ENCODE measurements around the gene MACROD1. TPM values are rescaled to one million over a fixed set of nuclear protein-coding genes. Genes with fewer than 3 reads are reported as not detected.

MACROD1 gene
- polyA plus RNA-seq, 2 donors, result 25.6 to 75.6 TPM

GRCh38 chr11:64125676-64126075 lies 40.2 kb downstream of the MACROD1 start:
- Histone ChIP-seq H3K4me1 (ENCODE audit: control insufficient read depth in 2 of 2, insufficient read depth in 2 of 2, low read length in 1 of 2) (peaks cover 2 to 12% of the 10 kb centered on the region in 2 donors), H3K9me3 (ENCODE audit: control insufficient read depth in 2 of 2, insufficient read depth in 1 of 2, low read depth in 1 of 2, low read length in 1 of 2) (no peaks in the 10 kb centered on the region), H3K4me3 (ENCODE audit: low read depth in 1 of 2, low read length in 2 of 2) (no peak overlapping the region), H3K27ac (ENCODE audit: low read depth in 2 of 2, low read length in 1 of 2) (no peak overlapping the region), H3K27me3 (ENCODE audit: control insufficient read depth in 1 of 2, insufficient read depth in 2 of 2, low read length in 2 of 2) (no peaks in the 10 kb centered on the region), H3K36me3 (ENCODE audit: control insufficient read depth in 2 of 2, insufficient read depth in 2 of 2, low read length in 1 of 2) (peaks cover 0 to 2% of the 10 kb centered on the region in 2 donors)
- WGBS, 2 donors, result 72 to 78% methylated on average over 14 of the region's 14 CpGs

DNA sequence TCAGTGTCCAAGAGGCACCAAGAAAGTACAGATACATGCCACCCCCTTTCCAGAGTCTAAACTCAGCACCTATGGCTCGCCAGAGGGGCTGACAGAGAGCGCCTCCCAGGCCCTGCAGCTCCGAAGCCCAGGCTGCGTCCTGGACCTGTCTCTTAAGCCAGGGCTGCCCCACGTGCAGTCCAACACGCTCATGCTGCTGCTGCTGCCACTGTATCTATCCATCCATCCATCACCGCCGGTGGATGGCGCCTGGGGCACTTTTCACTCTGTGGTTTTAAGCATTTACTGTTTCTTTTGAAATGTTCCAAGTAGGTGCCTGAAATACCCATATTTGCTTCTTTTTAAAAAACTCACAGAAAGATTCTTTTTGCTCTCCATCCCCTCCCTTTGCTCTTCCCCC lies 41.8 kb downstream of the MACROD1 start:
- Histone ChIP-seq H3K9me3 (ENCODE audit: control insufficient read depth in 2 of 2, insufficient read depth in 1 of 2, low read depth in 1 of 2, low read length in 1 of 2) (no peaks in the 10 kb centered on the region), H3K36me3 (ENCODE audit: control insufficient read depth in 2 of 2, insufficient read depth in 2 of 2, low read length in 1 of 2) (peaks cover 0 to 2% of the 10 kb centered on the region in 2 donors), H3K4me1 (ENCODE audit: control insufficient read depth in 2 of 2, insufficient read depth in 2 of 2, low read length in 1 of 2) (peaks cover 2 to 13% of the 10 kb centered on the region in 2 donors), H3K4me3 (ENCODE audit: low read depth in 1 of 2, low read length in 2 of 2) (no peak overlapping the region), H3K27ac (ENCODE audit: low read depth in 2 of 2, low read length in 1 of 2) (no peak overlapping the region), H3K27me3 (ENCODE audit: control insufficient read depth in 1 of 2, insufficient read depth in 2 of 2, low read length in 2 of 2) (no peaks in the 10 kb centered on the region)
- 64 to 72% methylated on average over 9 of the region's 9 CpGs for WGBS, 2 donors

DNA sequence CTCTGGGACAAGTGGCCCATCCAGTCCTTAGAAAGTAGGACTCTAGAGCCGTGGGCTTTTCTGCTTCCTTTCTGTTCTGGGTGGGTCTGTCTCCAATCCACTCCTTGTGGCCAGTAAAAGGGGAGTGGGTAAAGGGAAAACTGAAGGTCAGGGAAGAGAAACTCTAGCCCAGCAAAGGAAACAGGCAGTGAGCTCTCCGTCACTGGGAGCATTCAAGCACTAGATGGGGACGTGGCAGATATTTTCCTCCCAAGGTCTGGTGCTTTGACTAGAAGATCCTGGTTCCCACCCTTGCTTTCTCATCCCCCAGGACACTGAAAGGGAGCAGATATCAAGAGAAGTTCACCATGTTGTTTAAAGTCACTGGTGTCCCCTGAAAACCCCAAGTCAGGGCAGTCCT lies 42.2 kb downstream of the MACROD1 start:
- WGBS, 2 donors, result 78 to 79% methylated on average over 3 of the region's 3 CpGs
- Histone ChIP-seq H3K9me3 (ENCODE audit: control insufficient read depth in 2 of 2, insufficient read depth in 1 of 2, low read depth in 1 of 2, low read length in 1 of 2) (no peaks in the 10 kb centered on the region), H3K27me3 (ENCODE audit: control insufficient read depth in 1 of 2, insufficient read depth in 2 of 2, low read length in 2 of 2) (no peaks in the 10 kb centered on the region), H3K36me3 (ENCODE audit: control insufficient read depth in 2 of 2, insufficient read depth in 2 of 2, low read length in 1 of 2) (peaks cover 0 to 2% of the 10 kb centered on the region in 2 donors), H3K4me3 (ENCODE audit: low read depth in 1 of 2, low read length in 2 of 2) (no peak overlapping the region), H3K27ac (ENCODE audit: low read depth in 2 of 2, low read length in 1 of 2) (no peak overlapping the region), H3K4me1 (ENCODE audit: control insufficient read depth in 2 of 2, insufficient read depth in 2 of 2, low read length in 1 of 2) (peaks cover 2 to 13% of the 10 kb centered on the region in 2 donors)

- Histone ChIP-seq H3K4me3 (ENCODE audit: low read depth in 1 of 2, low read length in 2 of 2) (no peak overlapping the region), H3K36me3 (ENCODE audit: control insufficient read depth in 2 of 2, insufficient read depth in 2 of 2, low read length in 1 of 2) (peaks cover 0 to 2% of the 10 kb centered on the region in 2 donors), H3K27ac (ENCODE audit: low read depth in 2 of 2, low read length in 1 of 2) (no peak overlapping the region), H3K4me1 (ENCODE audit: control insufficient read depth in 2 of 2, insufficient read depth in 2 of 2, low read length in 1 of 2) (peaks cover 2 to 13% of the 10 kb centered on the region in 2 donors), H3K27me3 (ENCODE audit: control insufficient read depth in 1 of 2, insufficient read depth in 2 of 2, low read length in 2 of 2) (no peaks in the 10 kb centered on the region), H3K9me3 (ENCODE audit: control insufficient read depth in 2 of 2, insufficient read depth in 1 of 2, low read depth in 1 of 2, low read length in 1 of 2) (no peaks in the 10 kb centered on the region)
- 45 to 53% methylated on average over 28 of the region's 28 CpGs for WGBS, 2 donors
Observed at GRCh38 chr11:64122411-64123410, 43.2 kb downstream of the MACROD1 start.

DNA sequence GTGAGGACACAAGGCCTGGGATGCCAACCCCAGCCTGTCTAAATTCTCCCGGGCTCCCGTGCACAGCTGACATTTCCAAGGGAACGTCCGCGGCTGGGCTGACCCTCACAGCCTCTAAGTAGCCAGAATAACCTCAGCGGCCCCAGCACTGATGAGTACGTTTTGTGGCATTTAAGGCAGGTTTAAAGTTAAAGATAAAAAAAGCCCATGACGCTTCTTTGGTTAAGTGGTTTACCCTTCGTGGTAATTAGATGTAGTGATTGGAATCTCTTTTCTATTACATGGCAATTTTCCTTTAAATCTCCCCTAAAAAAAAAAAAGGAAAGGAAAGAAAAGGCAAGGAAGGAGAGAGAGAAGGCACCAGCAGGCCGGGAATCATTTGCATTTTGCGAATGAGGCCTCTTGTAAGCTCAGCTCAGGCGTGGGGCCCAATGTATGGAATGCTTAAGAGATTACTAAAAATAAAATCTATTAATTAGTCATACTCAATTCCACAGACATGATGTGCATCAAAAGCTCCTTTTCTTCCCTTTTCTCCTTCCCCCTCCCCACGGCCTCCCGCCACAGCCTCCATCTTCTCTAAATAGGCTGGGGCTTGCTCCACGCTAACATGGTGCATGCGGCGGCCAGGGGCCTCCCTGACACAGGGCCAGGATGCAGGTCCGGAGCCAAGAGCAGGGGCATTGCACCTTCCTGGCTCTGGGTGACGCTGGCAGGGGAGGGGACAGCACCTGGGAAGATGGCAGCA lies 44.1 kb downstream of the MACROD1 start:
- no peaks in the 10 kb centered on the region for H3K27me3 ChIP-seq (ENCODE audit: control insufficient read depth in 1 of 2, insufficient read depth in 2 of 2, low read length in 2 of 2)
- H3K27ac ChIP-seq (ENCODE audit: low read depth in 2 of 2, low read length in 1 of 2), result no peak overlapping the region
- peaks cover 2 to 13% of the 10 kb centered on the region in 2 donors for H3K4me1 ChIP-seq (ENCODE audit: control insufficient read depth in 2 of 2, insufficient read depth in 2 of 2, low read length in 1 of 2)
- no peak overlapping the region for H3K4me3 ChIP-seq (ENCODE audit: low read depth in 1 of 2, low read length in 2 of 2)
- peaks cover 0 to 4% of the 10 kb centered on the region in 2 donors for H3K36me3 ChIP-seq (ENCODE audit: control insufficient read depth in 2 of 2, insufficient read depth in 2 of 2, low read length in 1 of 2)
- H3K9me3 ChIP-seq (ENCODE audit: control insufficient read depth in 2 of 2, insufficient read depth in 1 of 2, low read depth in 1 of 2, low read length in 1 of 2), result no peaks in the 10 kb centered on the region
- 70 to 79% methylated on average over 19 of the region's 19 CpGs for WGBS, 2 donors

GRCh38 chr11:64120951-64121569 lies 44.9 kb downstream of the MACROD1 start:
- Histone ChIP-seq H3K9me3 (ENCODE audit: control insufficient read depth in 2 of 2, insufficient read depth in 1 of 2, low read depth in 1 of 2, low read length in 1 of 2) (peaks cover 0 to 3% of the 10 kb centered on the region in 2 donors), H3K27ac (ENCODE audit: low read depth in 2 of 2, low read length in 1 of 2) (peak overlapping the region in 1 of 2 donors; percentile 51), H3K4me1 (ENCODE audit: control insufficient read depth in 2 of 2, insufficient read depth in 2 of 2, low read length in 1 of 2) (peaks cover 2 to 13% of the 10 kb centered on the region in 2 donors), H3K4me3 (ENCODE audit: low read depth in 1 of 2, low read length in 2 of 2) (no peak overlapping the region), H3K27me3 (ENCODE audit: control insufficient read depth in 1 of 2, insufficient read depth in 2 of 2, low read length in 2 of 2) (no peaks in the 10 kb centered on the region), H3K36me3 (ENCODE audit: control insufficient read depth in 2 of 2, insufficient read depth in 2 of 2, low read length in 1 of 2) (peaks cover 0 to 11% of the 10 kb centered on the region in 2 donors)
- 49% methylated on average over 13 of the region's 13 CpGs for WGBS, 2 donors

DNA sequence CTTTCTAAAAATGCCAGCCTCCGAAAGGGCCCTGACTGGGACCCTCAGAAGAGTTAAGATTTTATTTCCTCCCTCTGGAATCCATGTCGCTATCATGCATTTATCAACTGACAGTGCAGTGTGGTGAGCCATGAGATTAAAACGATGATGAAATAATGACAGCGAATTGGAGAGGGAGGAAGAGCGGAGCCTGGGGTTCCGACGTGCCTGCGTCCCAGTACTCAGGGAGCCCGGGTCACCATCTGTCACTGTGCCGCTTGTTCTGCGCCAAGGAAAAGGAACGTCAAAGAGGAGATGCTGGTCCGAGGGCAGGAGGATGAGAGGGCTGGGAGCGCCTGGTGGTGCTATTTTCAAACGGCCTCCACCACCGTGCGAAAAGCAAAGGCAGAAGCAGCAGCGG lies 46.2 kb downstream of the MACROD1 start:
- no peak overlapping the region for H3K4me3 ChIP-seq (ENCODE audit: low read depth in 1 of 2, low read length in 2 of 2)
- WGBS, 2 donors, result 93 to 95% methylated on average over 18 of the region's 18 CpGs
- no peaks in the 10 kb centered on the region for H3K27me3 ChIP-seq (ENCODE audit: control insufficient read depth in 1 of 2, insufficient read depth in 2 of 2, low read length in 2 of 2)
- H3K36me3 ChIP-seq (ENCODE audit: control insufficient read depth in 2 of 2, insufficient read depth in 2 of 2, low read length in 1 of 2), result peaks cover 0 to 9% of the 10 kb centered on the region in 2 donors
- peaks cover 2 to 13% of the 10 kb centered on the region in 2 donors for H3K4me1 ChIP-seq (ENCODE audit: control insufficient read depth in 2 of 2, insufficient read depth in 2 of 2, low read length in 1 of 2)
- H3K27ac ChIP-seq (ENCODE audit: low read depth in 2 of 2, low read length in 1 of 2), result no peak overlapping the region
- H3K9me3 ChIP-seq (ENCODE audit: control insufficient read depth in 2 of 2, insufficient read depth in 1 of 2, low read depth in 1 of 2, low read length in 1 of 2), result peaks cover 0 to 3% of the 10 kb centered on the region in 2 donors

DNA sequence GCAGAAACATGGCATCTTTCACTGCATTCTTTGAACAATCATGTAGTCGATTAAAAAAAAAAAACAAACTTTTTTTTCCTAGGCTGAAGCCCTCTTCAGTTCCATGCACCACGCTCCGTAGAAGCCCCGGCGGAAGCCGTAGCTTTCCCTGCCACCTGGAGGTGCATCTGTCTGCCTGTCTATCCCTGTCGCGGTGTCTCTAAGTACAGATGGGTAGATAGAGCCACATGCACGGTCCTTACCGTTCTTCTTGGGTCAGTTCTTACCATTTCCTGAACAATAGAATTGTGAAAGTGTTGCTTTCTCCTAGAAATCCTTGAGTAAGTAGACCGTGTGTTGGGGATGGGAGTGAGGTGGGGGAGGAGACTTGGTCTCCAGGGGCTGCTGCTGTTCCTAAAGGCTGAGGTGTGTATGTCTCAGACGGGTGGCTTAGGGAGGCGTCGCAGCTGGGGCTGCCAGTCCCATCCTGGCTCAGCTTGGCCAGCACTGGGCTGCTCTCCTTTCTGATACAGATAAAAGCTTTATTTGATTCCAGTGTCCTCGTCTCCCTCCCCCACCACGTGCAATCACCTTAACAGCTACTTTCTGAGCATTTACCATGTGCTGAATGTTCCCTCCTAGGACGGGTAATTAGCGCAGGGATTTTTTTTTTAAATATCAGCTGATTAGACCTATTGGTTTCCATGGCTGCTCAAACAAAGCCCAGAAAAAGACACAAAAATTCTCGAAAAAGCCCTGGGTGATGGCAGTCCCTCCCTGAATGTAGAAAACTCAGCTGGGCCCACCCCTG lies 46.8 kb downstream of the MACROD1 start:
- Histone ChIP-seq H3K36me3 (ENCODE audit: control insufficient read depth in 2 of 2, insufficient read depth in 2 of 2, low read length in 1 of 2) (peaks cover 0 to 9% of the 10 kb centered on the region in 2 donors), H3K27ac (ENCODE audit: low read depth in 2 of 2, low read length in 1 of 2) (no peak overlapping the region), H3K9me3 (ENCODE audit: control insufficient read depth in 2 of 2, insufficient read depth in 1 of 2, low read depth in 1 of 2, low read length in 1 of 2) (peaks cover 0 to 7% of the 10 kb centered on the region in 2 donors), H3K4me1 (ENCODE audit: control insufficient read depth in 2 of 2, insufficient read depth in 2 of 2, low read length in 1 of 2) (peaks cover 2 to 13% of the 10 kb centered on the region in 2 donors), H3K4me3 (ENCODE audit: low read depth in 1 of 2, low read length in 2 of 2) (no peak overlapping the region), H3K27me3 (ENCODE audit: control insufficient read depth in 1 of 2, insufficient read depth in 2 of 2, low read length in 2 of 2) (no peaks in the 10 kb centered on the region)
- 86 to 88% methylated on average over 19 of the region's 19 CpGs for WGBS, 2 donors
